HG02763 (cell line): Measurements from ENCODE around the gene ZFYVE27.

Experiments
- ATAC-seq: cut with Tn5 transposase; IDR thresholded peaks from one replicate; pipeline ENCODE4 v1.9.1; 2021; ENCODE audit warnings: mild to moderate bottlenecking, moderate library complexity; ENCODE audit not compliant: unreplicated experiment

ZFYVE27 gene

DNA sequence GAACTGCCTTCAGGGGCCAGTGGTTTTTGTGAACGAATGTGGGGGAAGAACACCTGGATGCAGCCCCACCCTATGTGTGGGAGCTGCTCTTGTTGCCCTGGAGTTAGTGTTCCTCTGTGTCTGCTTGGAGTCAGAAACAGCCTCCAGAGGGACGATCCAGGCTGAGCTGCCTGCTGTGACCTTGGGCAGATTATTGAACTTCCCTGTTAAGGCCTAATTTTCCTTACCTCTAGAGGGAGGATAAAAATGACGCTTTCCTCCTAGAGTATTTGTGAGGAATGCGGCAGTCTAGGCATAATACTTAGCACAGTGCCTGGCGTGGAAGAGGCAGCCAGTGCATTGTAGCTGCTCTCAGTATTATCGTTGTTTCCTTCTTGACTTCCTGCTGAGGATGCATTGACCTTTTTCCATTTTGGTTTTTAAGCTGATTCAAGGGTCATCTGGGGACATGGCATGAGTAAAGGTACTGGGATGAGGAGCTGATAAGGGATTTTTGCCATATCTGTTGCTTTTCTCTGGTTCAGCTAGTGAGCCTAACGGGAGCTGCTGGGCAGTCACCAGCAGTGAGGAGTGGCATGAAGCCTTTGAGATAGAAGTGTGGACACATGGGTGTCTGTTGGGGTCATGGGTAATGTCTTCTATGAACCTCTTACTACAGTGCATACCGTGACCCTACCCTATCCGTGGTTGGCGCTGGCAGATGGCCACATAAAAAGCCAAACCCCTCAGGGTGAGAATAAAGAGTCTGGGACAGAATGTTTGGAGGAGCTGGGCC, 6.4 kb downstream of the ZFYVE27 start:
- ATAC-seq: no peak

- no peak for ATAC-seq
Measured at GRCh38 chr10:97744405-97745035, 7.6 kb downstream of the ZFYVE27 start.

- ATAC-seq: no peak
Measured at GRCh38 chr10:97747573-97747972, 10.6 kb downstream of the ZFYVE27 start.

DNA sequence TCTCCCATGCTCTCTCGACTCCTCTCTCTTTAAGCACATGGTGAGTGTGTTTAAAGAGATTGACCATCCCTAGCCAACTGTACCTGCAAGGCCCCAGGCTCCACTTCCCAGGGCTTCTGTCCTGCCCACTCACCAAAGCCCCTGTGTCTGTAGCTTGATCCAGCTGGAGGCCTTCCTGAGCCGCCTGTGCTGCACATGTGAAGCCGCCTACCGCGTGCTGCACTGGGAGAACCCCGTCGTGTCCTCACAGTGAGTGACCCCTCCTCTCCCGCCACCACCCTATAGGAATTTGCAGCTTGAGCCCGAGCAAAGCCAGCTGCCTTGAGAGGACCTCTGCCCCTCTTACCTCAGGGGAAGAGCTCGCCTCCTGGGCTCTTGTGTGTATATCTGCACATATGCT, 11.2 kb downstream of the ZFYVE27 start:
- ATAC-seq: no peak

GRCh38 chr10:97752956-97753355, 16.0 kb downstream of the ZFYVE27 start:
- no peak for ATAC-seq

GRCh38 chr10:97754726-97755125, 17.8 kb downstream of the ZFYVE27 start:
- ATAC-seq: no peak

GRCh38 chr10:97755718-97756117, 18.8 kb downstream of the ZFYVE27 start:
- ATAC-seq: no peak

DNA sequence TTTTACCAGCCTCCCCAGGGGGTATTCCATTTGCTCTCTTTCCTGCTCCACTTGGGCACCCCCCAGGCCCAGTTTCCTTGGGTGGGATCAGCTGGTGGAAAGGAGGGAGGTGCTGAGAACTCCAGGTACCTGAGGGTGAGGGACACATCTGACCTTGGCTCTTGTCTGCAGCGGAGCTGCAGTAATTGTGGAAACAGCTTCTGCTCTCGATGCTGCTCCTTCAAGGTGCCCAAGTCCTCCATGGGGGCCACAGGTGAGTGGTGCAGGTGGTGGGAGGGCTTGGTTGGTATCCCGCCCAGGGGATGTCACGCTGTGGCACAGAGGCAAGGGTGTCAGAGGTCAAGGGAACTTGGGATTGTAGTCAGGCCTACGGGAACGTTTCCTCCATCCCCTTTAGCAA, 20.5 kb downstream of the ZFYVE27 start:
- ATAC-seq: no peak

DNA sequence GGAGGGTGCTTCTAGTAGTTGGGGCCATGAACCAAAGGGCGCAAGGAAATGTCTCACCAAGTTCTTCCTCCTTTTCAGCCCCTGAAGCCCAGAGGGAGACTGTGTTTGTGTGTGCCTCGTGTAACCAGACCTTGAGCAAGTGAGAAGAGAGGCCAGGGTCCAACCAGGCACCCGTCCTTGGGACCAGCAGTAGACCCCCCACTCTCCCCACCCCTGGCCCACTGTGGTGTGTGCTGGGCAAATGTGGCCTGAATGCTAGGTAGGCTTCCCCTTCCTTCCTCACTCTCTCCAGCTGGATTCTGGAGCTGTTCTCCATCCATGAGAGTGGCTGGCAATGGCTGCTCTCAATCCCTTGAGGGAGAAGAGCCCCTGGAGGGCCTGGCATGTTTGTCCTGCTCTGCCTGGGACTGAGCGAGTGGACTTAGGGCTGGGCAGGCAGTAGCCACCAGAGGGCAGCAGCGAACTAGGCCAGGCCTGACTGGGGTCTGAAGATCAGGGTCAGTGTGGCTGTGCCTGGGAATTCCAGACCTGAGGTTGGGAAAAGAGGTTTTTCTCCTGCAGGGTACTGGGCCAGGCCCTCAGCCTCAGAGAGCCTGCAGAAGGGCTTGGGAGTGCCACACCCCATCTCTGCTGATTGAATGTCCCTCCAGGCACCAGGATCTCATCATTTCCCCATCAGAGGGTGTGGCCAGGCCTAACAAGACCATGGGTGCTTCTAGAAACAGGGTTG, 22.4 kb downstream of the ZFYVE27 start:
- no peak for ATAC-seq

- ATAC-seq: no peak
Measured at GRCh38 chr10:97759946-97760345, 23.0 kb downstream of the ZFYVE27 start.

GRCh38 chr10:97760461-97761257, 23.7 kb downstream of the ZFYVE27 start:
- no peak for ATAC-seq

- no peak for ATAC-seq
Measured at GRCh38 chr10:97761331-97761865, 24.5 kb downstream of the ZFYVE27 start.

DNA sequence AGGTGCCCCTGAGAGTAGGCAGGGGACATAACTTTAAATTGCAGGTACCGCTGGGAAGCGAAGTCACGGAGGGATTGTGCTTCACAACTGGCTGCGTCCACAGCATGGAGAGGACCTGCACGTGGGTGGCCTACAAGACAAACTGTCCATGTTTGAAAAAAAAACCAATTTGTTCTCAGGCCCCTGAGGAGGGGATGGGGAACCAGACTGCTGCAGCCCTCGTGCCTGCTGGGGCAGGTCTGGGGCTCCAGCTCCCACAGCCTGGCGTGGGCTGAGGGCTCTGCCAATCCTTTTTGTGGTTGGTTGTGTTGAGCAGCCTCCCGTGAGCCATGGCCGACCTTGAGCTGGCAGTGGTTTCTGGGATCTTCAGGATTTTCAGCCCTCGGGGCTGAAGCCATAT, 25.1 kb downstream of the ZFYVE27 start:
- ATAC-seq: no peak

GRCh38 chr10:97762816-97763215, 25.9 kb downstream of the ZFYVE27 start:
- no peak for ATAC-seq

DNA sequence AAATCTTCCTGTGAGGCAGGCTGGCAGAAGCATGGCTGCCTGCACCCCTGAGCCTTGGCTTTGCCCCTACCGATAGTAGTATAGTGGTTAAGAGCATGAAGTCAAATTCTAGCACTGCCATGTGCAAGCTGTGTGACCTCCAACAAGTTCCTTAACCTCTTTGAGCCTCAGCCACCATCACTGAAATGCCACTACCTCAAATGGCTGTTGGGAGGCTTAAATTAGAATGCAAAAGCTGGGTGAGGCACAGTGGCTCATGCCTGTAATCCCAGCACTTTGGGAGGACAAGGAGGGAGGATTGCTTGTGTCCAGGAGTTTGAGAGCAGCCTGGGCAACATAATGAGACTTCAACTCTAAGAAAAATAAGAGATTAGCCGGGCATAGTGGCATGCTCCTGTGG, 26.5 kb downstream of the ZFYVE27 start:
- ATAC-seq: no peak

GRCh38 chr10:97763947-97764346, 27.0 kb downstream of the ZFYVE27 start:
- ATAC-seq: no peak

DNA sequence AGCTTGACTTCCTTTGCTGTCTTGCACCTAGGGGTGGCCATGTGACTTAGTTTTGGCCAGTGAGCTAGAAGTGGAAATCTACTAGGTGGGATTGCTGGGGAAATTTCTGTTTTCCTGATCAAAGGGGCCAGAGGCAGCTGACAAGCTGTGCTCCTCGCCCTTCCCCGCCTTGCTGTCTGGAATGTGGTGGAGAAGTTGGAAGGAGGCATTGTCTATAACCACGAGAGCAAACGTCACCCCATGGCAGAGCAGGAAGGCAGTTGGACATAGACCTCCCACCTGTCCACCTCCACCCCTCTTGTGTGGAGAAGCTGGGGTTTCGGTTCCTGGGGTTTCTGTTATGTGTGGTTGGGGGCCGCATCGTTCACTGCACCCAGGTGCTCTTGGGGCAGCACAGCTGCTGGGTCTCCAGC, 27.6 kb downstream of the ZFYVE27 start:
- ATAC-seq: no peak

- ATAC-seq: no peak
Measured at GRCh38 chr10:97765201-97765600, 28.3 kb downstream of the ZFYVE27 start.

GRCh38 chr10:97766106-97766810, 29.3 kb downstream of the ZFYVE27 start:
- ATAC-seq: no peak
